WTC11 (cell line): Measurements from ENCODE around the gene MACC1. TPM values are rescaled to one million over a fixed set of nuclear protein-coding genes. Genes with fewer than 3 reads are reported as not detected.

ENCODE experiments used
- ATAC-seq: fragments of 200-7000 bp; cut with Tn5 transposase; 2 replicates; pipeline ENCODE4 v1.10.0; 2021; ENCODE audit warnings: mild to moderate bottlenecking, moderate library complexity
- CTCF ChIA-PET: fragments of 300-600 bp; sonication (Branson Sonifier 250); formaldehyde crosslinking; loops from one replicate; lab custom pipeline; 2021; ENCODE audit warnings: antibody characterized with exemption; lab: Charles Lee
- POLR2A ChIA-PET: fragments of 350-600 bp; sonication (Branson Sonifier 250); formaldehyde crosslinking; loops from one replicate; lab custom pipeline; 2021; ENCODE audit warnings: antibody characterized with exemption; lab: Charles Lee
- DNase-seq: peaks from one replicate; pipeline ENCODE4 v3.0.0; 2021; ENCODE audit warnings: low spot score
- H3K27ac Mint-ChIP-seq: 2 replicates; pipeline ENCODE4 v1.8.0; 2021; ENCODE audit warnings: mixed read lengths
- H3K27me3 Mint-ChIP-seq: 2 replicates; pipeline ENCODE4 v1.8.0; 2021; ENCODE audit warnings: low read depth, mild to moderate bottlenecking, moderate library complexity, mixed read lengths
- H3K36me3 Mint-ChIP-seq: 2 replicates; pipeline ENCODE4 v1.8.0; 2021; ENCODE audit warnings: mixed read lengths
- H3K4me1 Mint-ChIP-seq: 2 replicates; pipeline ENCODE4 v1.8.0; 2022; ENCODE audit warnings: mixed read lengths
- H3K4me3 Mint-ChIP-seq: 2 replicates; pipeline ENCODE4 v1.8.0; 2021; ENCODE audit warnings: mild to moderate bottlenecking, moderate library complexity, mixed read lengths
- H3K9me3 Mint-ChIP-seq: 2 replicates; pipeline ENCODE4 v1.8.0; 2021; ENCODE audit warnings: mixed read lengths
- AFF4 ChIP-seq: sonication (generic); formaldehyde crosslinking; IDR thresholded peaks from 2 replicates; pipeline ENCODE4 v1.8.1; 2023; ENCODE audit warnings: mild to moderate bottlenecking, missing genetic modification reagents, borderline replicate concordance
- ARID4B ChIP-seq: sonication (generic); formaldehyde crosslinking; IDR thresholded peaks from 2 replicates; pipeline ENCODE4 v1.8.0; 2023; ENCODE audit warnings: missing genetic modification reagents, mild to moderate bottlenecking, borderline replicate concordance
- ATF6 ChIP-seq: sonication (generic); formaldehyde crosslinking; IDR thresholded peaks from 2 replicates; pipeline ENCODE4 v1.8.1; 2023; ENCODE audit warnings: mild to moderate bottlenecking, missing genetic modification reagents
- E2F1 ChIP-seq: sonication (generic); formaldehyde crosslinking; IDR thresholded peaks from 2 replicates; pipeline ENCODE4 v1.8.0; 2022; ENCODE audit warnings: mild to moderate bottlenecking, missing genetic modification reagents
- FOXK1 ChIP-seq: sonication (generic); formaldehyde crosslinking; IDR thresholded peaks from 2 replicates; pipeline ENCODE4 v1.8.0; 2022; ENCODE audit warnings: mild to moderate bottlenecking, moderate library complexity, missing genetic modification reagents
- FOXP1 ChIP-seq: sonication (generic); formaldehyde crosslinking; IDR thresholded peaks from 2 replicates; pipeline ENCODE4 v1.8.0; 2022; ENCODE audit warnings: missing genetic modification reagents, mild to moderate bottlenecking, moderate library complexity, borderline replicate concordance
- GRHL2 ChIP-seq: fragments of 250-450 bp; sonication (Bioruptor Pico); IDR thresholded peaks from 2 replicates; pipeline ENCODE4 v1.8.0; 2022; ENCODE audit warnings: mild to moderate bottlenecking, moderate library complexity; ENCODE audit not compliant: insufficient replicate concordance, severe bottlenecking
- HMGA2 ChIP-seq: fragments of 250-450 bp; sonication (Bioruptor Pico); IDR thresholded peaks from 2 replicates; pipeline ENCODE4 v1.4.0; 2021; ENCODE audit warnings: mild to moderate bottlenecking, moderate library complexity
- IRF2 ChIP-seq: sonication (generic); formaldehyde crosslinking; IDR thresholded peaks from 2 replicates; pipeline ENCODE4 v1.8.0; 2022; ENCODE audit warnings: low read depth, missing genetic modification reagents, borderline replicate concordance
- NFYB ChIP-seq: sonication (generic); formaldehyde crosslinking; conservative IDR thresholded peaks from 2 replicates; pipeline ENCODE4 v1.8.0; 2022; ENCODE audit warnings: low read depth, missing genetic modification reagents
- PRDM15 ChIP-seq: sonication (generic); formaldehyde crosslinking; IDR thresholded peaks from 2 replicates; pipeline ENCODE4 v1.8.0; 2022; ENCODE audit warnings: missing genetic modification reagents
- ZNF138 ChIP-seq: sonication (generic); formaldehyde crosslinking; conservative IDR thresholded peaks from 2 replicates; pipeline ENCODE4 v1.8.1; 2022; ENCODE audit warnings: mild to moderate bottlenecking, moderate library complexity, missing genetic modification reagents
- ZNF281 ChIP-seq: sonication (generic); formaldehyde crosslinking; IDR thresholded peaks from 2 replicates; pipeline ENCODE4 v1.8.0; 2023; ENCODE audit warnings: mild to moderate bottlenecking, missing genetic modification reagents
- ZNF671 ChIP-seq: fragments of 250-450 bp; sonication (Bioruptor Pico); IDR thresholded peaks from 2 replicates; pipeline ENCODE4 v1.8.0; 2021; ENCODE audit warnings: mild to moderate bottlenecking
- total RNA-seq: library from RNA; stranded (reverse); gene quantifications from 3 replicates; pipeline ENCODE4 v1.2.3, GENCODE V29; 2021

MACC1 gene
- total RNA-seq, 1 experiment from 2014 or later: 14.6 TPM

GRCh38 chr7:20219062-20219445 is 1.9 kb upstream of the MACC1 start:
- TF ChIP-seq GRHL2 (CRISPR knock-in tag) (no peak), PRDM15 (CRISPR knock-in tag) (no peak), ARID4B (CRISPR knock-in tag) (no peak), IRF2 (CRISPR knock-in tag) (no peak), NFYB (no peak), FOXK1 (CRISPR knock-in tag) (no peak), ATF6 (CRISPR knock-in tag) (no peak), E2F1 (no peak), AFF4 (CRISPR knock-in tag) (no peak), FOXP1 (CRISPR knock-in tag) (no peak), ZNF281 (CRISPR knock-in tag) (no peak), HMGA2 (CRISPR knock-in tag) (no peak), ZNF671 (no peak), ZNF138 (no peak)
- POLR2A ChIA-PET: no interaction called here
- Mint-ChIP-seq H3K9me3 (peaks cover 3% of the 10 kb centered on the region; the same call in 1 of the 2 replicates), H3K27ac (peak overlapping the region; percentile 99), H3K4me1 (peaks cover 46% of the 10 kb centered on the region), H3K36me3 (peaks cover 2% of the 10 kb centered on the region), H3K4me3 (no peak overlapping the region), H3K27me3 (no peaks in the 10 kb centered on the region)
- no peak for DNase-seq
- no peak for ATAC-seq
- CTCF ChIA-PET: interaction anchor here (1.0 kb wide), 1 partner anchor 236 kb away, joined by 3 read pairs; no protein-coding TSS in a partner anchor
